NCI-H82 (cell line): ENCODE data around the gene MLLT10.
"Not testable (repeated sequence)": the region's sequence is repeated elsewhere in the genome, so short reads cannot be mapped to it uniquely, and the experiment has no call there.

Experiments
- DNase-seq: peaks from one replicate; lab custom pipeline; 2025; lab: John Stamatoyannopoulos, UW

The MLLT10 gene

DNA sequence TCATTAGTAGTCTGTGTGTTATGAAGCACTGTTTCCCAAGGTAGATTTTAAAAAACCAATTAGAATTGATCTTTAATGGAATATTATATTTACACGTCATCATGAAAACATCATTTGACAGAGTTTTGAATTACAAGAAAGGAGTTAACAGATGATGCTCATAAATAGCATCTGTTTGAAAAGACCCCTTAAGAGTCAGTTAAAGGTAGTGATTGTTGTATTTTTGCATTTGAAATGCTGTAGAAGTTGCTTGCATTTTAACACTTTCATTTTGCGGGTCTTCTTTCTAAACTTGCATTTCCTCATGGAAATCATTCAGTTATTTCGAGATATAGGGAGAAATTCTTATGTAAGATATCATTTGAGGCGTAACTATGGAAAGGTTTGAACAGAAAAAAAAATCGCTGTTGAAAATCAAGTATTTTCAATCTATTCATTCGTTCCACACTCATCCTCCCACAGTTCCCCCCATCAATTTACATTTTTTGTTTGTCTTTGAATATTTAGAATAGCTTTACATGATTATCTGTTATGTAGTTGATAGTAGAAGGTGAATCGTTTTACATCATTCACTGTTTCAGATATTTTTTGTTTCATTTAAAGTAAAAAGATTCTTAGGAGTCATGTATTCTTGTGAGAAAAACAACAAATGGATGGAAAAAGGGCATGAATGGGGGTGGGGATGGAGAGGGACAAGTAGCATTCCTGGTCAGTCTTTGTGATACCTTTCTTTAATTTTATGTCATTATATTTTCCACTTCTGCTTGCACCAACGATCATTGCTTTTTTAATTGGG lies 5.6 kb upstream of the MLLT10 start:
- DNase-seq = peak; percentile 76

DNA sequence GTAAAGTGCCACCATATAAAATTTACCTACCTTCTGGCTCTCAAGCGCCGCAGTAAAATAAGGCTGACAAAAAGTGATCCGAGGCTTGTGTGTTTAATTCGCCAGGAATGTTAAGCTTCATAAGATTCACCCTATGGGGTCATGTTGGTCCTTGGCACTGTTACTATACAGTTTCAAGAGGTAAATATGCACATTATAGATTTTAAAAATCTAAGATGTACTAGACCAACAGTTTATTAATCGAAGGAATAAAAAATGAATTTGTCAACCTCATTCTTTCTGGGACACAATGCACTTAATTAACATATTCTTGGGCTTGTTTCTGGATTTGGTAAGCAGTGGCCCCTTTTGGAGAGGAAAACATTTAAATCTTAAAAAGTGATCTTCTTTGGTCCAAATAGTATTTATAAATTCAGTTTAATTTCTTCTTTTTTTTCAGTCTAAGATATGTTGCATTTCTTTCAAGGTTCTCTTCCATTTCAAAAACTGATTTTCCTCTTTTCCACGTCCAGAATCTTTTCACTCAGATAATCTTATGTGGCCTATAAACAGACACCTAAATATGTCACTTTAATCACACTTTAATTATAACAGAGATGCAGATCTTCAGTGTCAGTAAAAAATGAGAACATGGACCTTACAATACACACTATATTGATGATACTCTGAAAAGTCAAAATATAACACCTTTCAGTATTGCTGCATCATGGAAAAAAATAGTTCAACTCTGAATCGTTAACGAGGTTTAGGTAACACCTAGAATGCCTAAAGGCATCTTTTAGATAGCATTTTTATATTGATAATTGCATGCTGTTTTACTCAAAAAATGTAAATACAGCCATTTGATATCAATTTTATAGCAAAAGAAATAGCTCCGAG lies 4.8 kb upstream of the MLLT10 start:
- DNase-seq = peak; percentile 76

DNA sequence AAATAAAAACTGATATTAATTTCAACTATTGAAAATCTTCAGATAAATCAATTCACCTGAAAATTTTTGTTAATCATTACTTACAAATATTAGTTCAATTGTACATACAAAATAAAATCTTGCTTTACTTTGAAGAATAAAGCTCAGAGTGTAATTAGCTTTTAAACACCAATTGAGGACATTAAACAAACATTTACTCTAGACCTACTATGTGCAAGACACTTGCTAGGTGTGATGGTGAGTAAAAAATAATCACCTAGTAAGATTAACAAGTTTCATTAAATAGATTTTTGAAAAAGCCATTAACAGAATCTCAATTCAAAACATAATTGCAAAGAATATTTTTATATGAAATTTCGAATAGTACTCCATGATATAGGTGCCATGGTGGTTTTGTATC lies 3.9 kb upstream of the MLLT10 start:
- DNase-seq = no peak

- DNase-seq = no peak
Observed at GRCh38 chr10:21530641-21531040, 3.4 kb upstream of the MLLT10 start.

GRCh38 chr10:21531164-21531563 lies 2.9 kb upstream of the MLLT10 start:
- DNase-seq = no peak

- peak; percentile 69 for DNase-seq
Observed at GRCh38 chr10:21532694-21533466, 1.2 kb upstream of the MLLT10 start.

DNA sequence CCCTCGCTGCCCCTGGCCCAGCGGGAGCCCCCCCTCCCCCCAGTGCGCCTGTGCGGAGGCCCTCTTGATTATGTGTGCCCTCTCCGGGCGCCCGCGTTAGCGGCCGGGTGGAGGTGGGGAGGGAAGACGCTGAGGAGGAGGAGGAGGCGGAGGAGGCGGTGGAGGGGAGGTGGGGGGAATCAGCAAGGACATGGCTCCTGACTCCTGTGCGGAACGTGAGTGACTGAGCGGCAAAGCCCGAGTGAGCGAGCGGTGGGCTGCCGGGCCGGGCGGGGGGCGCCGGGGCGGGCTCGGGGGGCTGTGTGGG lies 201 bp downstream of the MLLT10 start:
- DNase-seq = no peak

- peak; percentile 71 for DNase-seq
Observed at GRCh38 chr10:21534604-21535493, 817 bp downstream of the MLLT10 start.

DNA sequence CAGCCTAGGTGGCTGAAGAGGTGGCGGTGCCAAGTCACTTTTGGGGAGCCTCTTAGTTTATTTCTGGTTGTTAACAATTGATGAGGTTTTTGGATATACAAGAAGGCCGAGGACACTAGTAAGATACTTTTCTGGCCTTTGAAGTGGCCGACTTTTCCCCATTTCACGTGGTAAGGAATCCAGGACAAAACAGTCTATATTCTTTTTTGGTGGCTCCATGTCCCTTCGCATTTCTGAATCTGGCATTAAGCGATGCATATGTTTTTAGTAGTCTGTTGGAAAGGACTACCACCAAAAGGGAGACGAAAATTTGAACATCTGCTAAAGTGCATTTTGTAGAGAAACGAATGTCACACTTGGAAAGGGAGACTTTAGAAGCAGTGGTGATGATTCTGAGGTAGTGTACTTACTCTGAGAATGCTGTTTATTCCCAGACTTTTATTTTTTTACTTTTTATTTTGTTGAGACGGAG lies 1.5 kb downstream of the MLLT10 start:
- no peak for DNase-seq

- DNase-seq = not testable (repeated sequence)
Observed at GRCh38 chr10:21535976-21536375, 1.9 kb downstream of the MLLT10 start.

GRCh38 chr10:21536874-21537273 lies 2.8 kb downstream of the MLLT10 start:
- DNase-seq = no peak

DNA sequence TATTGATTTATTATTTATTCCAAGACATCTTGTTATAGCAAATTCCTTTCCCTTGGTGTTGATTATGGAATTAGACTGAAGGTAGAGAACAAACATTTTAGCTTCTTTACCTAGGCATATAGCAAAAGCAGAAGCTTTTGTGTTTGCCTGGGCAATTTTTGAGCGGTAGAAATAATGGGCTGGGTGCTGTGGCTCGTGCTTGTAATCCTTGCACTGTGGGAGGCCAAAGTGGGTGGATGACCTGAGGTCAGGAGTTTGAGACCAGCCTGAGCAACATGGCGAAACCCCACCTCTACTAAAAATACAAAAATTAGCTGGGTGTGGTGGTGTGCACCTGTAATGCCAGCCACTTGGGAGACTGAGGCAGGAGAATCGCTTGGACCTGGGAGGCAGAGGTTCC lies 6.7 kb downstream of the MLLT10 start:
- not testable (repeated sequence) for DNase-seq

DNA sequence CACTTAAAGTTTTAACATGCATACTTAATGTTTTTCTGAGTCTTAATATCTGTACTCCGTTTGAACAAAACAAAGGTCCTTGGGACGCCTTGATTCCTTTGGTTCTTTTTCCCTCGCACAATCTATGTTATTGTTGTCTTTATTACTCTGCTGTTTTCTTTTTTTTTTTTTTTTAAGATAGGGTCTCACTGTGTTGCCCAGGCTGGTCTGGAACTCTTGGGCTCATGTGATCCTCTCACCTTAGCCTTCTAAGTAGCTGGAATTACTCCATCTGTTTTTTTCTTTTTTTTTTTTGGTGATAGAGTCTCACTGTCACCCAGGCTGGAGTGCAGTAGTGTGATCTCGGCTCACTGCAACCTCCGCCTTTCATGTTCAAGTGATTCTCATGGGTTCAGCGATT lies 13.2 kb downstream of the MLLT10 start:
- DNase-seq = no peak

DNA sequence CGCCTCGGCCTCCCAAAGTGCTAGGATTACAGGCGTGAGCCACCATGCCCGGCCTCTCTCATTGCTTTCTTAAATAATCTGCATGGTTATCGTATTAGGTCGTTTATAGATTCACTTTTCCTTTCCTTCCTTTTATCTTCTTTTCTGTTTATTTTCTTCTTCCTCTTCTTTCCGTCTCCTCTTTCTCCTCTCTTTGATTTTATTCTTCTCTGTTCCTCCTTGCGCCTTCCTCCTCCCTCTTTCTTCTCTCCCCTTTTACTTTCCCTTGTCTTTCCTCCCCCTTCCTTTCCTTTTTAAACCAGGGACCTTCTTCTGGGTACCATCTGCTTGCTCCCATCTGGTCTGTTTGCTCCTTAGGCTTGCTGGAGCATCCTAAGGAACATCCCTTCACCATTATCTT lies 18.6 kb downstream of the MLLT10 start:
- DNase-seq = peak; percentile 26

DNA sequence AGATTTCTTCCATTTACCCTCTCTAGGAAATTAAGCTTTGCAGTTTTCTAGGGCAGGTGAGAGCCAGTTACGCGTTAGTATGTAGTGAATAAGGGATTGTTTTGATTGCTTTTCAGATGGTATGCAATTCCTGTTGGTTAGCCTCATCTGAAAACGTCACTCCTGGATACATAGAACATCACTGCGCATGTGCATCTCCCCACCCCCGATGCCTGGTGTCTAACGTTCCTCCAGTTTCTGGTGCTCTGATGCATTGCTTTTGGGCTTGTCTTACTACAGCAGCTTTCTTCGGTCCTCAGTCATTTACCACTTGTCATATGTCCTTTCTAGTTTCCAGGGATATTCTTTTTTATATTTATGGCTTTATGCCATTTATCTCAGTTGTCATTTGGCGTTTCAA lies 22.5 kb downstream of the MLLT10 start:
- no peak for DNase-seq

- not testable (repeated sequence) for DNase-seq
Observed at GRCh38 chr10:21558984-21559383, 25.0 kb downstream of the MLLT10 start.

- no peak for DNase-seq
Observed at GRCh38 chr10:21570761-21571521, 36.9 kb downstream of the MLLT10 start.

GRCh38 chr10:21572578-21572977 lies 38.5 kb downstream of the MLLT10 start:
- DNase-seq = no peak

- not testable (repeated sequence) for DNase-seq
Observed at GRCh38 chr10:21574514-21574913, 40.5 kb downstream of the MLLT10 start.

- DNase-seq = no peak
Observed at GRCh38 chr10:21579291-21579690, 45.3 kb downstream of the MLLT10 start.

DNA sequence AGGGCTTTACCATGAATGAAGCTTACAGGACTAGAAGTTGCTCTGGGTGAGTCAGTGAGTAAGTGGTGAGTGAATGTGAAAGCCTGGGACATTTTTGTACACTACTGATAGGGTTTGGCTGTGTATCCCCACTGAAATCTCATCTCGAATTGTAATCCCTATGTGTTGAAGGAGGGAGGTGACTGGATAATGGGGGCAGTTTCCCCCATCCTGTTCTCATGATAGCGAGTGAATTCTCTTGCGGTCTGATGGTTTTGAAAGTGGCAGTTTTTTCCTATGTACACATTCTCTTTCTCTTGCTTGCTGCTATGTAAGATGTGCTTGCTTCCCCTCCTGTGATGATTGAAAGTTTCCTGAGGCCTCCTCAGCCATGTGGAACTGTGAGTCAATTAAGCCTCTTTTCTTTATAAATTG lies 47.4 kb downstream of the MLLT10 start:
- DNase-seq = not testable (repeated sequence)
